Muscle layer of colon (tissue), 2 donors: Measurements from ENCODE around the gene TPM4.

Experiments
- H3K27ac ChIP-seq: one replicate; pipeline ENCODE4 v1.7.0; 2013; ENCODE audit warnings: low read depth, mild to moderate bottlenecking, low read length, moderate library complexity
- H3K27me3 ChIP-seq, 2 donors: one replicate each; pipeline ENCODE4 v1.7.0; 2013; ENCODE audit warnings: low read length in 2 of 2, mild to moderate bottlenecking in 2 of 2; ENCODE audit not compliant: insufficient read depth in 2 of 2, control insufficient read depth in 1 of 2
- H3K36me3 ChIP-seq: one replicate; pipeline ENCODE4 v1.7.0; 2013; ENCODE audit warnings: mild to moderate bottlenecking, low read length; ENCODE audit not compliant: insufficient read depth
- H3K4me1 ChIP-seq: one replicate; pipeline ENCODE4 v1.7.0; 2013; ENCODE audit warnings: mild to moderate bottlenecking, low read length; ENCODE audit not compliant: insufficient read depth
- H3K4me3 ChIP-seq, 2 donors: one replicate each; pipeline ENCODE4 v1.7.0; 2013; ENCODE audit warnings: low read length in 2 of 2, low read depth in 1 of 2, mild to moderate bottlenecking in 1 of 2, moderate library complexity in 1 of 2
- H3K9ac ChIP-seq: one replicate; pipeline ENCODE4 v1.7.0; 2013; ENCODE audit warnings: low read length
- H3K9me3 ChIP-seq: one replicate; pipeline ENCODE4 v1.7.0; 2013; ENCODE audit warnings: mild to moderate bottlenecking, low read length
- donor health status: abdominal sarcoma.
- donor health status: Adenocarcinoma of cecum.

The TPM4 gene

GRCh38 chr19:16121141-16121540, 44.8 kb downstream of the TPM4 start:
- Histone ChIP-seq H3K9me3 (no peaks in the 10 kb centered on the region), H3K4me1 (peaks cover under 1% of the 10 kb centered on the region), H3K27me3 (no peaks in the 10 kb centered on the region), H3K9ac (no peak overlapping the region), H3K27ac (no peak overlapping the region), H3K36me3 (peaks cover 65% of the 10 kb centered on the region), H3K4me3 (no peak overlapping the region)

DNA sequence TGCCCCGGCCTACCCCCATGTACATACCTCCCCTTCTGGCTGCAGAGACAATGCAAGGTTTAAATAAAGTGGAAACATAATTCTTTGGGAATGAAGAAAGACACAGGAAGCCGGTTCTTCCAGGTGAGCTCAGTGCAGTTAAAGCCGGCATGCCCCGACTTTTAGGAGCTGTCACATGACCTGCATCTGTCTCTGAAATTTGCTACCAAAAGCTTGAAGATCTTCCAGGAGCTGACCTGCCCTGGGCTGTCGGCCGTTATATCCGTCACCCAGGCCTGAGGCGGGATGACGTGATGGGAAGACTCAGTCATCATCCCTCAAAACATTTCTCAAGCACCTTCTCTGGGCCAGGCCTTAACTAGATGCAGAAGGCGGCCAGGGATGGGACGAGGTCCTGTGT, 45.7 kb downstream of the TPM4 start:
- Histone ChIP-seq H3K9me3 (no peaks in the 10 kb centered on the region), H3K27ac (no peak overlapping the region), H3K36me3 (peaks cover 73% of the 10 kb centered on the region), H3K9ac (no peak overlapping the region), H3K4me1 (no peaks in the 10 kb centered on the region), H3K27me3 (no peaks in the 10 kb centered on the region), H3K4me3 (no peak overlapping the region)

DNA sequence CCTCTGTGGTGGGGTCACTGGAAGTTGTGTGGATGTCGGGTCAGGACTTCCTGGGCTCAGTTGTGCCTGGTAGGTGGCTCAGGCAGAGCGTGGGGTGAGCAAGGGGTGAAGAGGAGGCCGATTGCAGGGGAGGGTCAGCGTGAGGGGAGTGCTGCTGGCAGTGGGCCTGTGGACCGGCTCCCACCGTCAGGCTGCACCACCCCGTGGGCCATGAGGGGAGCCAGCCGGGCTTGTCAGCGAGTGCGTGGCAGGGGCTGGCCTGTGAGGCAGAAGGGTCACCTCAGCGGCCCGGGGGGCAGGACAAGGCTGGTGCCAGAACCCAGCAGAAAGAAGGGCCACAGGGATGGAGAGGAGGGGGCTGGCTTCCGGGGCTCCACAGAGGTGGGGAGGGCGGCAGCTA, 48.7 kb downstream of the TPM4 start:
- H3K27ac ChIP-seq, result no peak overlapping the region
- no peaks in the 10 kb centered on the region for H3K27me3 ChIP-seq
- no peaks in the 10 kb centered on the region for H3K9me3 ChIP-seq
- H3K4me3 ChIP-seq, result no peak overlapping the region
- no peaks in the 10 kb centered on the region for H3K4me1 ChIP-seq
- H3K9ac ChIP-seq, result no peak overlapping the region
- peaks cover 78% of the 10 kb centered on the region for H3K36me3 ChIP-seq

DNA sequence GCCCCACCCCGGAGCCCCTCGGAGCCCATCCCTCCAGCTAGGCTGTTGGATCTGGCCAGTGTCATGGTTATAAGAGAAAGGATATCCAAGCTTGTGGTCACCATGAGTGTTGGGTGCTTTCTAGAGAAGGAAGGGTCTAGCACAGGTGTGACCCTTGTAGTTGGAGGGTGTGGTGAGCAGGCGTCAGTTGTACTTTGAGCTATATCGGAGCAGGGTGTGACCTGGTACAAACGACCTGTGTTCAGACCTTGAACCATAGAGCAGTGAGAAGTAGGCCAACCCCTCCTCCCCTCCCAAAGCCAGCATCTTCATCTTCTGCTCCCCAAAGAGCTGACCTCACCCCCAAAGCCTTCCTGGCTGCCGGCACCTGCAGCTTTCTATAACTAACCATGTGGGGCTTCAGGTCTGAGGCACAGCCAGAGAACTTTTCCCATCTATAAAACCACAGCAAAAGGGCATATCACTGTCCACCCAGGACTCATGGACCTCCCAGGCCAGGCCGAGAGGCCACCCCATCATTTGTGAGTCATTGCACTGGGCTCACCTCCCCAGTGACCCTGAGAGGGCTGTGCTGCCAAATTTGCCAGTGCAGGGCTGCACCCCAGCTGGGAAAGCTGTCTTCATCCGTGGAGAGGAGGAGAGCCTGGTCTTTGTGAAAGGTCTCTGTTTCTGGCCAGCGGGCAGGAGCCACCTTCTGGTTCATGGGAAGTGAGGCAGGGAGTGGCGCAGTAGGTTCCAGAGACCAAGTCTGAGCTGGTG, 49.6 kb downstream of the TPM4 start:
- peaks cover 81% of the 10 kb centered on the region for H3K36me3 ChIP-seq
- no peaks in the 10 kb centered on the region for H3K4me1 ChIP-seq
- no peak overlapping the region for H3K4me3 ChIP-seq
- no peaks in the 10 kb centered on the region for H3K27me3 ChIP-seq
- H3K9ac ChIP-seq, result no peak overlapping the region
- H3K9me3 ChIP-seq, result no peaks in the 10 kb centered on the region
- no peak overlapping the region for H3K27ac ChIP-seq

- Histone ChIP-seq H3K4me1 (no peaks in the 10 kb centered on the region), H3K9ac (no peak overlapping the region), H3K27me3 (no peaks in the 10 kb centered on the region), H3K27ac (no peak overlapping the region), H3K9me3 (no peaks in the 10 kb centered on the region), H3K4me3 (no peak overlapping the region), H3K36me3 (peaks cover 78% of the 10 kb centered on the region)
Measured at GRCh38 chr19:16127080-16127479, 50.8 kb downstream of the TPM4 start.

- H3K4me1 ChIP-seq, result no peaks in the 10 kb centered on the region
- H3K9me3 ChIP-seq, result no peaks in the 10 kb centered on the region
- H3K27ac ChIP-seq, result no peak overlapping the region
- H3K36me3 ChIP-seq, result peaks cover 75% of the 10 kb centered on the region
- no peaks in the 10 kb centered on the region for H3K27me3 ChIP-seq
- no peak overlapping the region for H3K9ac ChIP-seq
- no peak overlapping the region for H3K4me3 ChIP-seq
Measured at GRCh38 chr19:16127776-16128371, 51.6 kb downstream of the TPM4 start.

GRCh38 chr19:16131648-16132047, 55.4 kb downstream of the TPM4 start:
- H3K36me3 ChIP-seq, result peaks cover 65% of the 10 kb centered on the region
- H3K4me3 ChIP-seq, result no peak overlapping the region
- no peaks in the 10 kb centered on the region for H3K4me1 ChIP-seq
- no peaks in the 10 kb centered on the region for H3K9me3 ChIP-seq
- no peak overlapping the region for H3K27ac ChIP-seq
- H3K9ac ChIP-seq, result no peak overlapping the region
- no peaks in the 10 kb centered on the region for H3K27me3 ChIP-seq

GRCh38 chr19:16133818-16134217, 57.5 kb downstream of the TPM4 start:
- Histone ChIP-seq H3K27me3 (no peaks in the 10 kb centered on the region), H3K36me3 (peaks cover 45% of the 10 kb centered on the region), H3K4me3 (no peak overlapping the region), H3K9me3 (no peaks in the 10 kb centered on the region), H3K9ac (no peak overlapping the region), H3K27ac (no peak overlapping the region), H3K4me1 (no peaks in the 10 kb centered on the region)

DNA sequence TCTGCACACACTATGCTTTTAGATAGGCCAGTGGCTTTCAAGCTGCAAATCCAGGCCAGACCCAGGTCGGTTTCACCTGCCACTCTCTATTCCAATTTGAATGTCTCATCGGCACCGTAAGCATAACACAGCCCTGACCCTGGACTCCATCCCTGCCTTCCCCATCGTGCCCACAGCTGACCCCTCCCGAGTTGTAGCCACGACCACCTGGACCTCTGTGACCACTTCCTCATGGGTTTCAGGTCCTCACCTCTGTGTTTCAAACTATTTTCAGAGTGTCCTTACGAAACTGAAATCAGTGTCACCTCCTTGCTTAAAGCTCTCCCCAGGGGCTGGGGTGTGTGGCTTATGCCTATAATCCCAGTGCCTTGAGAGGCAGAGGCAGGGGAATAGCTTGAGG, 58.2 kb downstream of the TPM4 start:
- H3K9ac ChIP-seq, result no peak overlapping the region
- H3K9me3 ChIP-seq, result no peaks in the 10 kb centered on the region
- no peak overlapping the region for H3K4me3 ChIP-seq
- H3K36me3 ChIP-seq, result peaks cover 38% of the 10 kb centered on the region
- no peaks in the 10 kb centered on the region for H3K27me3 ChIP-seq
- no peak overlapping the region for H3K27ac ChIP-seq
- H3K4me1 ChIP-seq, result no peaks in the 10 kb centered on the region

GRCh38 chr19:16135430-16136127, 59.3 kb downstream of the TPM4 start:
- Histone ChIP-seq H3K27me3 (no peaks in the 10 kb centered on the region), H3K9ac (no peak overlapping the region), H3K36me3 (peaks cover 28% of the 10 kb centered on the region), H3K4me3 (no peak overlapping the region), H3K9me3 (no peaks in the 10 kb centered on the region), H3K4me1 (no peaks in the 10 kb centered on the region), H3K27ac (no peak overlapping the region)

GRCh38 chr19:16136185-16136999, 60.1 kb downstream of the TPM4 start:
- no peak overlapping the region for H3K27ac ChIP-seq
- H3K4me1 ChIP-seq, result no peaks in the 10 kb centered on the region
- peaks cover 27% of the 10 kb centered on the region for H3K36me3 ChIP-seq
- H3K4me3 ChIP-seq, result no peak overlapping the region
- no peaks in the 10 kb centered on the region for H3K27me3 ChIP-seq
- no peaks in the 10 kb centered on the region for H3K9me3 ChIP-seq
- no peak overlapping the region for H3K9ac ChIP-seq
